ENCODE results near the gene NOC4L.
"Not testable (repeated sequence)": the region's sequence is repeated elsewhere in the genome, so short reads cannot be mapped to it uniquely, and the experiment has no call there.

The NOC4L gene

DNA sequence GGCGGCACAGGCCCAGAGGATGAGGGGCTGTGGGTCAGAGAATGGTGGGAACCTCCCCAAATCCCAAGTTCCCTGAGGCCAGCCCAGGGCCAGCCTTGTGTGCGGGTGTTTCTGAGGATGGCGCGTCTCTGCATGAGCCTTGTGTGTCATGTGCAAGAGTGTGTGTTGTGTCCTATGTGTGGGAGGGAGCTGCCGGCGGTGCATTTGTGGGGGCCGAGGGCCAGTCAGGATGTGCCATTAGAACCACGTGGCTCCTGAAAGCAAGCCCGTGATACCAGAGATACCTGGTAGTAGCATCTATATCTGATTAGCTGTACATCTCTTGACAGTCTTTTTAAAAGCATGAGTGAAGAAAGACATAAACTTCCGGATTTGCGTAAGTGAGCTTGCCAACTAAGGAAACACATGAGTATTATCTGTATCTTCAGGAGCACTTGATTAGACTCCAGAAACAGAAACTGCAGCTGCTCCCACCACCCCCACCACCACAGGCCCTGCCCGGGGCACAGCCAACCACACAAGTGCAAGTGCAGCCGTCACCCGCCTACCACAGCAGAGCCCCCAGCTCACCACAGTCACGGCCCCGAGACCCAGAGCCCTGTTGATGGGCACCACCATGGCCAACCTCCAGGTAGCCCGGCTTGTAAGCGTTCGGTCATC lies 19.4 kb upstream of the NOC4L start:
- no peak for DNase-seq

DNA sequence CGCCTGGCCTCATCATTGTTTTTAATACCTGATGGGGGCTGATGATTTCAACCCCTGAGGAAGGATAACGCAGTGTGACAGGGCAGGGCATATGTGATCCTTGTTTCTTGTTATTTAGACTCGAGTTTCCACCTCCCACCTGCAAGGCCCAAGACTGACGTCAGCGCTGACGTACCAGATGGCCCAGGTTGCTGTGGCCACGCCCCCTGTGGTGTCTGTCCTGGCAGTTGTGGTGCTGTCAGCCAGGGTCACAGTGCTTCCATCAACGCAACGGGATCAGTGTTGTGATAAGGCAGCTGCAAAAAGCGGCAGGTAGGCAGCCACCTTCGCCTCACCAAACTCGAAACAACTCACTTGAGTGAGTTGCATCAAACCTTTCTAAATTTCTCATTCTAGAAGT lies 18.5 kb upstream of the NOC4L start:
- DNase-seq, result no peak

GRCh38 chr12:132127041-132127440 lies 17.2 kb upstream of the NOC4L start:
- DNase-seq, result no peak

DNA sequence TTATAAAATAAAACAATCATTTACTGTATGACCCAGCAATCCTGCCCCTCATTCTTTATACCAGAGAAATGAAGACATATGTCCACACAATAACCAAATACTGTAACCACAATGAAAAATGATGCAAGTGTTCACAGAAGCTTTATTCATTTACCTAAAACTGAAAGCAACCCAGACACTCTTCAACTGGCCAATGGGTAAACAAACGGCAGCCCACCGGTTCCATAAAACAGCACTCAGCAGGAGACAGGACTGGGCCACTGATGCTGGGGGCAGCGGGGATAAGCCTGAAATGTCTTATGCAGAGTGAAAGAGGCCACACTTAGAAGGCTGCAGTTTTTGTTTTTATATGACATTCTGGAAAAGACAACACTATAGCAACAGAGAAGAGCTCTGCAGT lies 15.2 kb upstream of the NOC4L start:
- no peak for DNase-seq

DNA sequence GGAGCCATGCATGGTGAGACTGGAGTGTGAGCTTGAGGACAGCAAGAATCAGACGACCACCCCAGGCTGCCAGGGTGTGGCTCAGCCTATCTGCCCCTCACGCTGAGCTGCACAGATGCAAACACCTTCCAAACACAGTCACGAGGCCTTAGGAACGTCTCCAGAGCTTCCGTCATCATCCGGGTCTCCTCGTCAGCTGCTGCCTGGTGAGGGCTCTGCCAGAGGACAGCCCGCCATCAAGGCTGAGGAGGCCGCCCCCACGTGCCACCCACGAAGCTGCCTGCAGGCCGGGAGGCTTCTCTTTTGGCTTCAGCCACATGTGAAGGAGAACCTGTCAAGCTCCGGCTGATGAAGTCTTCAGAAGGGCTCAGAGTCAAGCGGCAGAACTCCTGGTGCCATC lies 13.6 kb upstream of the NOC4L start:
- DNase-seq, result no peak

GRCh38 chr12:132131229-132131628 lies 13.0 kb upstream of the NOC4L start:
- no peak for DNase-seq

GRCh38 chr12:132131952-132132351 lies 12.3 kb upstream of the NOC4L start:
- DNase-seq, result no peak

GRCh38 chr12:132132609-132133430 lies 11.4 kb upstream of the NOC4L start:
- no peak for DNase-seq

DNA sequence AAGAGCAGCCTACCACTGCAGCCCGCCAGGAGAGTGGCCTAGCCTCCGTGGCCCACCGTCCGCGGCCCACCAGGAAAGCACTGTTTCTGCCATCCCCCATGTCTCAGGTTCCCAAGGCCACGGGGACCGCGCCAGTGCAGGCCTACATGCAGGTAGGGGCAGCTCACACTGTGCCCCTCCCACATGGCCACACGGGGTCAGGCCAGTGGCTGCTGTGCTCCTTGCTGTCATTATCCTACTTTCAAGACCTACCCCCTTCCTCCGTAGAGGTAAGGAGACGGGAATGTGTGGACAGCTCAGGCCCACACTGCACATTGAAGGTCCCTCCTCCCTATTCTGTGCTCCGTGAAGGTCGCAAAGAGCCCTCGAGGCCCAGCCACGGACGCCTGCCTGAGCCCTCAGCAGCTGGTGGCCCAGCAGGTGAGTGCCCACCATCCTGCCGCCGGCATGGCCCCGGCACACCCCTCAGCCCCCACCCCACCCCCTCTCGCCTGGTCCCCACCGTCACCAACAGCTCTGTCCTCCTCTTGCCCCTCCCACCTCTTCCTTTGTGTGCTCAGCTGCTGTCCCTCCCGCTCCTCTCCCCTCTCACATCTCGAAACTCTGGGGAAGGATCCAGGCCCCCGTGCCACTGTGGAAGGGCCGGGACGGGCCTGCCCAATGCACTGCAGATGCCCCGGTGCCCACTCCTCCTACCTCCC lies 10.2 kb upstream of the NOC4L start:
- no peak for DNase-seq

DNA sequence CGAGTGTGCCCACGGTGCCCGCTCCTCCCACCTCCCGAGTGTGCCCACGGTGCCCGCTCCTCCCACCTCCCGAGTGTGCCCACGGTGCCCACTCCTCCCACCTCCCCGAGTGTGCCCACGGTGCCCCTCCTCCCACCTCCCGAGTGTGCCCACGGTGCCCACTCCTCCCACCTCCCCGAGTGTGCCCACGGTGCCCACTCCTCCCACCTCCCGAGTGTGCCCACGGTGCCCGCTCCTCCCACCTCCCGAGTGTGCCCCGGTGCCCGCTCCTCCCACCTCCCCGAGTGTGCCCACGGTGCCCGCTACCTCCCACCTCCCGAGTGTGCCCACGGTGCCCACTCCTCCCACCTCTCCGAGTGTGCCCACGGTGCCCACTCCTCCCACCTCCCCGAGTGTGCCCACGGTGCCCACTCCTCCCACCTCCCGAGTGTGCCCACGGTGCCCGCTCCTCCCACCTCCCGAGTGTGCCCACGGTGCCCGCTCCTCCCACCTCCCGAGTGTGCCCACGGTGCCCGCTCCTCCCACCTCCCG lies 9.5 kb upstream of the NOC4L start:
- DNase-seq, result not testable (repeated sequence)

DNA sequence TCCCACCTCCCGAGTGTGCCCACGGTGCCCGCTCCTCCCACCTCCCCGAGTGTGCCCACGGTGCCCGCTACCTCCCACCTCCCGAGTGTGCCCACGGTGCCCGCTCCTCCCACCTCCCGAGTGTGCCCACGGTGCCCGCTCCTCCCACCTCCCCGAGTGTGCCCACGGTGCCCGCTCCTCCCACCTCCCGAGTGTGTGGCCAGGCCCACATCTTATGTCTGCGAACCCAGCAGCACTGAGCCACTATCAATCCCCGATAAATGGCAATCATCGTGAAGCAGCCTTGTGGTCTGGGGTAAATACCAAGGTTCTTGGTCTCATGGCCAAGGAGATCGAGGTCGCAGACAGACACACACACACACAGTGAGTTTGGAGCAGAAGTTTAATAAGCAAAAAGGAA lies 8.0 kb upstream of the NOC4L start:
- DNase-seq, result not testable (repeated sequence)

DNA sequence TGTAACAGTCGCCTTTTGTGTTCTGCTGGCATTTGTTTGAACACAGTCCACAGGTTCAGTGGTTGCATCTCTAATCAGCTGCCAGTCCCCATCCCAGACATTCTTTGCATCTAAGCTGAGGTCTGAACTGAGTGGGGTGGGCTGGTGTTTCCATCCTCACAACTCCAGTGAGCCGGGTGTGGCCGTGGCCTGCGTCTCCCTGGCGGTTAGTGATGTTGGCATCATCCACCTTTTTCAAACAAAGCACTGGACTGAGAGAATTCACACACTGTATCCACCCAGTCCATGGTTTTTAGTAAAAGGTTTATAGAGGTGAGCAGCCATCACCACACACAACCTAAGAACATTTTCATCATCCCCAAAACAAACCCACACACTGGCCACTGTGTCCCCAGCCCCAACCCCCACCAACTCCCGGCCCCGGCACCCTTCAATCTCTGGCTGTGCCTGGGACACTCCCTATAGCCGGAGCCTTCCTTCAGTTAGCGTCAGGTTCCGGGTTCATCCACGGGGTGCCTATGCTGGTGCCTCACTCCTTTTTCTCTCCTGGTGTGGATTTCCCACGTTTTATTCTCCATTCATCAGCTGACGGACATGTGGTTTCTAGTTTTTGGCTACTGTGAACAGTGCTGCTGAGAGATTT lies 6.7 kb upstream of the NOC4L start:
- DNase-seq, result no peak

DNA sequence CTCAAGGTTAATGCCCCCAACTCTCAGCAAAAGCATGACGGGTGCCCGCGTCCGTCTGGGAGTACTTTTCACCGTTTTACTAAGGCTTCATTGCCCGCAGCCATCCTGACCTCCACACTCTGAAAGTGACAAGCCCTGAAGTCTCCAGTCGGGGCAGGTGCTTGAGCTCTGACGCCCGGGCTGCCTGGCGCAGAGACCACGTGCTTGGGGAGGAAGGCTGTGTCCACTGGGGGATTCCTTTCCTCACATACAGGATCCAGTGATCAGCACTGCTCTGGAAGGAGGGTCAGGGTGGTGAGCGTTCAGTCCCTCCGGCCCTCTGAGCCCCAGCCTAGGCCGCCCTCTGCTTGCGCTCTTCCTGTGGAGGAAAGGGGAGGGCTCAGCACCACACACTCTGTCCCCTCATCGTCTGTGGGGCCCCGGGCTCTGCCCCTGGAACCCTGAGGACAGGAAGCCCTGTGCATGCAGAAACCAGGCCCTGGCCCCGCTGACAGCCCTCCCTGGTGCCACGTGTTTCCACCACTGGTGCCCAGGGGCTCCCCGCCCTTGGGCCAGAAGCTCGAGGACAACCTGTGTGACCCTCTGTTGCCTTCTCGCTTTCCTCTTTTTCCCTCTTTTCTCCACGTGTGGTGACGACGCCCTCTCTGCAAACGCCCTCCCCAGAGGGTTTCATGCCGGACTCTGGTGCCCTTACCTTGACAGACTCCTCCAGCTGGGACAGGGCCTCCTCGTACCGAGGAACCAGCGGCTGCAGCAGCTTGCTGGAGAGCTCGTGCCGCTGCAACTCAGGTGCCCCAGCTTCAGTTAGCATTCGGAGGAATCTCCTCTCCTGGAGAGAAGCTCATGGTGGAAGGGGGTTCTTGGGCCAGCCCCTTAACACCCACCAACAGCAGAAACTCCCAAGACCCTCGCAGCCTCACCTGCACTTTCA lies 5.1 kb upstream of the NOC4L start:
- DNase-seq, result no peak

- no peak for DNase-seq
Observed at GRCh38 chr12:132139912-132140311, 4.3 kb upstream of the NOC4L start.

DNA sequence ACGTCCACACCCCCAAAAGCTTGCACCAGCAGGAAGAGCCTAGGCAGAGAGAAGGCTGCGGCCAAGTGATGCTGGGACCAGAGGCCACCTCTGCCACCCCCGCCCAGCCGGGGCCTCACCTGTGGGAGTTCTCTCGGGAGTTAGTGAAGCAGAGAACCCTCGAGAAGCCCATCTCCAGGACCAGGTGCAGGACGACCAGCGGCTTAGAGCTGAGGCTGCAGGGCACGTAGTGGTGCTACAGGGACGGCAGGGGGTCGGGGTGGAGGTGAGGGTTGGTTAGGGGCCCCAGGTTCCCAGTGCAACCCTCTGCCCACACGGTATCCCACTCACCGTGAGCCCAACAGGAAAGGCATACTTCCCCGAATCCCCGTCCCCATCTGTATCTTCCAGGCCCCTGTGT lies 3.8 kb upstream of the NOC4L start:
- no peak for DNase-seq

- no peak for DNase-seq
Observed at GRCh38 chr12:132140918-132141841, 3.1 kb upstream of the NOC4L start.

- DNase-seq, result no peak
Observed at GRCh38 chr12:132141976-132142678, 2.1 kb upstream of the NOC4L start.

GRCh38 chr12:132142679-132143335 lies 1.4 kb upstream of the NOC4L start:
- DNase-seq, result no peak

DNA sequence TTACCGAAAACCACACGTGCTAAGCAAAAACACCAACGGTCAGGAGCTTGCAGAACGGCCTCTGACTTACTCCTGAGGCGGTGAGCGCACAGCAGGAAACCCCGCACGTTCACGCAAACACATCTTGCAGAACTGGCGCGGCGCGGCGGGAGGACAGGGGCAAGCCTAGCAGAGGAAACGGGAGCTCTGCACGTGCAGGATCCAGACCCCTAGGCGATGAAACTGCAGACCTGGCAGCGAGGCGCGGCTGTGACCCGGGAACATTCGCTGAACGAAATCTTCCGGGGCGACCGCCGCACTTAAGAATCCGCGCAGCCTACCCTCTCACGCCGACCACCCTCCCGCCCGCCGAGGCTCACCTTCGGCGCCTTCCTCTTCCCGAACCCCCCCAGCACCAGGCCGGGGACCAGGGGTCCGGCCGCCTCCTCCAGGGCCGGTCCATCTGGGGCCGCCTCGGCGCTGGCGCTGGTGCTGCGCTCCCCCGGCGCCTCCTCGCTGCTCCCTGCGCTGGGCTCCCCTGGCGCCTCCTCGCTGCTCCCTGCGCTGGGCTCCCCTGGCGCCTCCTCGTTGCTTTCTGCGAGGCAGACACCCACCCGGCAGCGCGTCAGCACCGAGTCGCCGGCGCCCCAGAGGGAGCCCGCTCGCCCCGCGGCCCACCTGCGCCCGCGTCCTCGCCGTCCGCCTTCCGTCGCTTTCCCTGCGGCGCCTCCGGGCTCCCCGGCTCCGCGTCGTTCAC lies 753 bp upstream of the NOC4L start:
- no peak for DNase-seq
